Endothelial cell of umbilical vein (primary cell): ENCODE measurements around the gene UBE2L6. TPM values are rescaled to one million over a fixed set of nuclear protein-coding genes. Genes with fewer than 3 reads are reported as not detected.

Experiments used
- BruUV-seq: library from RNA; stranded (reverse); fragments of 400-500 nt; replicated peaks from 2 replicates; lab custom pipeline; 2021; lab: Mats Ljungman, UMichigan
- CTCF ChIA-PET: fragments of 300-600, 350-600 bp; sonication (Branson Sonifier 250); formaldehyde crosslinking; loops from one replicate; lab custom pipeline; 2021; ENCODE audit warnings: antibody characterized with exemption, inconsistent platforms; lab: Charles Lee
- POLR2A ChIA-PET: fragments of 300-600, 350-600 bp; sonication (Branson Sonifier 250); formaldehyde crosslinking; loops from one replicate; lab custom pipeline; 2021; ENCODE audit warnings: antibody characterized with exemption, inconsistent platforms; lab: Charles Lee
- DNase-seq: peaks from one replicate; pipeline ENCODE4 v3.0.0-alpha.2; 2011; ENCODE audit warnings: low read depth, low spot score
- FAIRE-seq: peaks from 2 replicates; lab custom pipeline; 2011; peaks lifted over from hg19 to GRCh38; lab: Jason Lieb, UNC
- H2AFZ ChIP-seq: 2 replicates; pipeline ENCODE4 v1.6.0; 2012; ENCODE audit warnings: low read depth, low read length, control low read depth, inconsistent platforms
- H3K27ac ChIP-seq: 2 replicates; pipeline ENCODE4 v1.5.1; 2011; ENCODE audit warnings: low read depth, mild to moderate bottlenecking, control low read depth, low read length, moderate library complexity; ENCODE audit not compliant: insufficient read depth
- H3K27me3 ChIP-seq, 2 experiments: 2 replicates each; pipeline versions ENCODE4 v1.6.0 to v1.6.1; 2011; ENCODE audit warnings: low read length in 2 of 2, mixed read lengths in 1 of 2; ENCODE audit not compliant: control insufficient read depth in 2 of 2, insufficient read depth in 2 of 2
- H3K36me3 ChIP-seq, 2 experiments: 2 replicates in 1 of 2; 3 replicates in 1 of 2; pipeline ENCODE4 v1.5.1; 2011; ENCODE audit warnings: low read length in 2 of 2, mild to moderate bottlenecking in 1 of 2, moderate library complexity in 1 of 2; ENCODE audit not compliant: control insufficient read depth in 2 of 2, insufficient read depth in 2 of 2; ENCODE audit errors: extremely low read depth in 1 of 2
- H3K4me1 ChIP-seq: 3 replicates; pipeline ENCODE4 v1.5.1; 2011; ENCODE audit warnings: mild to moderate bottlenecking, low read length; ENCODE audit not compliant: control insufficient read depth, insufficient read depth; ENCODE audit errors: extremely low read depth
- H3K4me2 ChIP-seq: 2 replicates; pipeline ENCODE4 v1.6.1; 2011; ENCODE audit warnings: low read length, control low read depth, mixed read lengths; ENCODE audit not compliant: insufficient read depth
- H3K4me3 ChIP-seq, 3 experiments: fragments of 200-600 bp in 1 of 3; sonication (generic), shearing (Covaris generic) in 1 of 3; replicated peaks in 1 of 3; 2 replicates each; pipeline ENCODE4 v1.5.1; 2011 to 2016; ENCODE audit warnings: control low read depth in 3 of 3, low read length in 3 of 3, mild to moderate bottlenecking in 2 of 3, inconsistent platforms in 1 of 3, low read depth in 1 of 3, moderate library complexity in 1 of 3; ENCODE audit not compliant: insufficient read depth in 1 of 3
- H3K79me2 ChIP-seq: 2 replicates; pipeline ENCODE4 v1.6.0; 2012; ENCODE audit warnings: low read length, inconsistent platforms; ENCODE audit not compliant: control insufficient read depth, insufficient read depth
- H3K9ac ChIP-seq: replicated peaks from 2 replicates; pipeline ENCODE3; 2011; ENCODE audit warnings: low read length, control low read depth; ENCODE audit not compliant: insufficient read depth; ENCODE audit errors: extremely low read depth
- H3K9me1 ChIP-seq: replicated peaks from 3 replicates; pipeline ENCODE4 v1.6.0; 2011; ENCODE audit warnings: mild to moderate bottlenecking, low read length; ENCODE audit not compliant: control insufficient read depth, insufficient read depth; ENCODE audit errors: extremely low read depth
- H3K9me3 ChIP-seq: replicated peaks from 2 replicates; pipeline ENCODE4 v1.5.1; 2012; ENCODE audit warnings: low read length, inconsistent platforms; ENCODE audit not compliant: control insufficient read depth, insufficient read depth
- H4K20me1 ChIP-seq: replicated peaks from 2 replicates; pipeline ENCODE3; 2011; ENCODE audit warnings: mild to moderate bottlenecking, low read length; ENCODE audit not compliant: control insufficient read depth, insufficient read depth; ENCODE audit errors: extremely low read depth
- CTCF ChIP-seq, 2 donors: IDR thresholded peaks; 1 replicate in 1 of 2; 2 replicates in 1 of 2; pipeline ENCODE4 v1.5.1; 2011; ENCODE audit warnings: low read length in 2 of 2, mild to moderate bottlenecking in 2 of 2, moderate library complexity in 2 of 2, control low read depth in 1 of 2, inconsistent platforms in 1 of 2, low read depth in 1 of 2; ENCODE audit not compliant: insufficient read depth in 1 of 2; ENCODE audit errors: extremely low read depth in 1 of 2
- EZH2 ChIP-seq: IDR thresholded peaks from 2 replicates; pipeline ENCODE4 v1.6.1; 2012; ENCODE audit warnings: borderline replicate concordance, low read depth, mild to moderate bottlenecking, moderate library complexity, low read length, inconsistent platforms; ENCODE audit not compliant: severe bottlenecking
- FOS ChIP-seq: IDR thresholded peaks from 2 replicates; pipeline ENCODE4 v1.6.1; 2011; ENCODE audit warnings: mild to moderate bottlenecking, low read length, moderate library complexity, borderline replicate concordance; ENCODE audit not compliant: insufficient read depth
- GATA2 ChIP-seq: IDR thresholded peaks from 2 replicates; pipeline ENCODE4 v1.7.0; 2011; ENCODE audit warnings: low read depth, mild to moderate bottlenecking, moderate library complexity, mixed read lengths, low read length; ENCODE audit not compliant: insufficient read length, insufficient read depth
- JUN ChIP-seq: IDR thresholded peaks from 2 replicates; pipeline ENCODE4 v1.6.1; 2011; ENCODE audit warnings: borderline replicate concordance, low read depth; ENCODE audit not compliant: insufficient read length, insufficient read depth
- MAX ChIP-seq: IDR thresholded peaks from 2 replicates; pipeline ENCODE4 v1.6.1; 2011; ENCODE audit not compliant: insufficient read depth, insufficient read length
- MYC ChIP-seq: IDR thresholded peaks from one replicate; pipeline ENCODE4 v1.6.1; 2011; ENCODE audit warnings: mild to moderate bottlenecking, low read depth, low read length
- POLR2A ChIP-seq: IDR thresholded peaks from 2 replicates; pipeline ENCODE4 v1.6.1; 2012; ENCODE audit warnings: low read depth, mild to moderate bottlenecking, control low read depth, low read length
- POLR2AphosphoS5 ChIP-seq: IDR thresholded peaks from 2 replicates; pipeline ENCODE4 v1.6.1; 2012; ENCODE audit warnings: low read depth, mild to moderate bottlenecking, control low read depth, low read length, moderate library complexity; ENCODE audit not compliant: insufficient read depth
- dilution Hi-C: fragments of 300-500 bp; cut with MboI; formaldehyde crosslinking; loops from one replicate; pipeline ENCODE4 v1.15.0; 2019; ENCODE audit warnings: low sequenced_read_pairs; ENCODE audit not compliant: extremely low pct_ligation_motif_present
- intact Hi-C: fragments of 100-400 bp; cut with micrococcal nuclease; formaldehyde crosslinking; loops from one replicate; pipeline ENCODE4 v1.10.0; 2022
- polyA plus RNA-seq, 4 experiments: library from polyadenylated mRNA; depleted of rRNA in 3 of 4; stranded (reverse) in 3 of 4; unstranded in 1 of 4; fragments of >200 nt; gene quantifications; 2 replicates each; pipeline versions ENCODE4 v1.2.1 to v1.2.3, GENCODE V29; 2011 to 2012; ENCODE audit warnings: missing spikeins in 1 of 4
- total RNA-seq: library from RNA; stranded (reverse); gene quantifications from 2 replicates; pipeline ENCODE4 v1.2.3, GENCODE V29; 2021

Gene UBE2L6
- total and polyA plus RNA-seq, 2 donors (not counting 3 experiments of a cell fraction or from before 2014, with no cell fraction given): 22.3 to 25.2 TPM

- dilution Hi-C loops (no loop called here), intact Hi-C loops (no loop called here)
- no peaks in the 10 kb centered on the region for H4K20me1 ChIP-seq
- no peak overlapping the region for H3K4me2 ChIP-seq
- no peak overlapping the region for H3K9ac ChIP-seq
- H3K27ac ChIP-seq: no peak overlapping the region
- TF ChIP-seq POLR2A: no peak
- TF ChIP-seq CTCF (IDR thresholded peaks at IDR 0.05; ENCODE audit: extremely low read depth in 1 of 2, insufficient read depth in 1 of 2, low read depth in 1 of 2, low read length in 2 of 2): no peak
- no peak for TF ChIP-seq JUN
- no peak for TF ChIP-seq MAX
- no peaks in the 10 kb centered on the region for H3K9me3 ChIP-seq
- ChIA-PET CTCF (no interaction called here), POLR2A (no interaction called here)
- H2AFZ ChIP-seq: no peak overlapping the region
- BruUV-seq: no TSS peak
- FAIRE-seq (no peak), DNase-seq (no peak)
- no peaks in the 10 kb centered on the region for H3K9me1 ChIP-seq
- no peaks in the 10 kb centered on the region for H3K4me1 ChIP-seq
- H3K36me3 ChIP-seq: no peaks in the 10 kb centered on the region
- no peaks in the 10 kb centered on the region for H3K27me3 ChIP-seq
- H3K79me2 ChIP-seq: no peaks in the 10 kb centered on the region
- H3K4me3 ChIP-seq: no peak overlapping the region
These were observed 17.8 kb upstream of the UBE2L6 start for GRCh38 chr11:57585301-57585700.

- no TSS peak for BruUV-seq
- ChIA-PET CTCF (interaction anchor here (0.8 kb wide), 1 partner anchor 12 kb away, joined by 3 read pairs; no protein-coding TSS in a partner anchor), POLR2A (no interaction called here)
- H2AFZ ChIP-seq: no peak overlapping the region
- H3K4me3 ChIP-seq: no peak overlapping the region
- FAIRE-seq (no peak), DNase-seq (no peak)
- H3K27me3 ChIP-seq: no peaks in the 10 kb centered on the region
- H3K4me2 ChIP-seq: no peak overlapping the region
- H3K9me3 ChIP-seq: no peaks in the 10 kb centered on the region
- H3K79me2 ChIP-seq: no peaks in the 10 kb centered on the region
- H3K9me1 ChIP-seq: no peaks in the 10 kb centered on the region
- TF ChIP-seq FOS (no peak), POLR2A (no peak), CTCF (IDR thresholded peaks at IDR 0.05; ENCODE audit: extremely low read depth in 1 of 2, insufficient read depth in 1 of 2, low read depth in 1 of 2, low read length in 2 of 2) (no peak), MAX (no peak), EZH2 (no peak), MYC (no peak), GATA2 (no peak), JUN (no peak), POLR2AphosphoS5 (no peak)
- H4K20me1 ChIP-seq: no peaks in the 10 kb centered on the region
- dilution Hi-C loops: no loop called here
- H3K4me1 ChIP-seq: no peaks in the 10 kb centered on the region
- intact Hi-C loops: no loop called here
- H3K9ac ChIP-seq: no peak overlapping the region
- no peaks in the 10 kb centered on the region for H3K36me3 ChIP-seq
- H3K27ac ChIP-seq: no peak overlapping the region
These were observed 16.9 kb upstream of the UBE2L6 start for GRCh38 chr11:57584341-57584740.
